ENCODE results near the gene PAX6.

The PAX6 gene

GRCh38 chr11:31826536-31827438 lies 15.7 kb upstream of the PAX6 start:
- no peak for DNase-seq (ENCODE audit: low read depth)
- no peak overlapping the region for H3K4me3 ChIP-seq (ENCODE audit: low read depth, low read length)
- TF ChIP-seq, protein P1, sequence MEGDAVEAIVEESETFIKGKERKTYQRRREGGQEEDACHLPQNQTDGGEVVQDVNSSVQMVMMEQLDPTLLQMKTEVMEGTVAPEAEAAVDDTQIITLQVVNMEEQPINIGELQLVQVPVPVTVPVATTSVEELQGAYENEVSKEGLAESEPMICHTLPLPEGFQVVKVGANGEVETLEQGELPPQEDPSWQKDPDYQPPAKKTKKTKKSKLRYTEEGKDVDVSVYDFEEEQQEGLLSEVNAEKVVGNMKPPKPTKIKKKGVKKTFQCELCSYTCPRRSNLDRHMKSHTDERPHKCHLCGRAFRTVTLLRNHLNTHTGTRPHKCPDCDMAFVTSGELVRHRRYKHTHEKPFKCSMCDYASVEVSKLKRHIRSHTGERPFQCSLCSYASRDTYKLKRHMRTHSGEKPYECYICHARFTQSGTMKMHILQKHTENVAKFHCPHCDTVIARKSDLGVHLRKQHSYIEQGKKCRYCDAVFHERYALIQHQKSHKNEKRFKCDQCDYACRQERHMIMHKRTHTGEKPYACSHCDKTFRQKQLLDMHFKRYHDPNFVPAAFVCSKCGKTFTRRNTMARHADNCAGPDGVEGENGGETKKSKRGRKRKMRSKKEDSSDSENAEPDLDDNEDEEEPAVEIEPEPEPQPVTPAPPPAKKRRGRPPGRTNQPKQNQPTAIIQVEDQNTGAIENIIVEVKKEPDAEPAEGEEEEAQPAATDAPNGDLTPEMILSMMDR (IDR thresholded peaks at IDR 0.05; ENCODE audit: low read depth, low read length, missing control alignments), result no peak

DNA sequence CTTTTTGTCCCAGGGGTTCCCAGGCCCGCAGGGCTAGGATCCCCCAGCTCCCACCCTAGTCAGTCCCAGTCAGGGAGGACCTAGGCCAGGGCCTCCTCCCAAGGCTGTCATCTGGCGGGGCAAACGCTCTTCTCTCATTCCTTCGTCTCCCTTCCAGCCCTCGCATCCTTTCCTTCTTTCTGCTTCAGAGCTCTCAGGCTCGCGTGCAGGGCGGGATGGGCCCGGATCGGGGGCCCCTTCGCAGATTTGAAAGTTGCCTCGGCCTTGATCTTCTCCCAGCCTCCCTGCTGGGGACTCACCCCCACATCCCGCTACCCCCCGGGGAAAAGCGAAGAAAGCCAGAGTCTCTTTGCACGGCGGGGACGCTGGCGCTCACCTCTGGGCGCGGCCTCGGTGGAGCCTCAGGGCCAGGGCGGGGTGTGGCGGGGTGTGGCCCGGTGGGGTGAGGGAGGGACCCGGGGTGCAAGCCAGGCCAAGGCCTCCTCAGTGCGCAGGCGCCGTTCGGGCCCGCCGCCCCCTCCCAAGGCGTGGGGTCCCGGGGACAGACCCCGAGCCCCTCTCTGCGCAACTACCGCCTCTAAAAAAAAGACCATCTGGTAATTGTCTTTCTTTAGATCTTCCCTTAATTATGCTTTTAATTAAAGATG lies 14.8 kb upstream of the PAX6 start:
- no peak for DNase-seq (ENCODE audit: low read depth)
- H3K4me3 ChIP-seq (ENCODE audit: low read depth, low read length), result no peak overlapping the region
- TF ChIP-seq, protein P1 (IDR thresholded peaks at IDR 0.05; ENCODE audit: low read depth, low read length, missing control alignments), result no peak

DNA sequence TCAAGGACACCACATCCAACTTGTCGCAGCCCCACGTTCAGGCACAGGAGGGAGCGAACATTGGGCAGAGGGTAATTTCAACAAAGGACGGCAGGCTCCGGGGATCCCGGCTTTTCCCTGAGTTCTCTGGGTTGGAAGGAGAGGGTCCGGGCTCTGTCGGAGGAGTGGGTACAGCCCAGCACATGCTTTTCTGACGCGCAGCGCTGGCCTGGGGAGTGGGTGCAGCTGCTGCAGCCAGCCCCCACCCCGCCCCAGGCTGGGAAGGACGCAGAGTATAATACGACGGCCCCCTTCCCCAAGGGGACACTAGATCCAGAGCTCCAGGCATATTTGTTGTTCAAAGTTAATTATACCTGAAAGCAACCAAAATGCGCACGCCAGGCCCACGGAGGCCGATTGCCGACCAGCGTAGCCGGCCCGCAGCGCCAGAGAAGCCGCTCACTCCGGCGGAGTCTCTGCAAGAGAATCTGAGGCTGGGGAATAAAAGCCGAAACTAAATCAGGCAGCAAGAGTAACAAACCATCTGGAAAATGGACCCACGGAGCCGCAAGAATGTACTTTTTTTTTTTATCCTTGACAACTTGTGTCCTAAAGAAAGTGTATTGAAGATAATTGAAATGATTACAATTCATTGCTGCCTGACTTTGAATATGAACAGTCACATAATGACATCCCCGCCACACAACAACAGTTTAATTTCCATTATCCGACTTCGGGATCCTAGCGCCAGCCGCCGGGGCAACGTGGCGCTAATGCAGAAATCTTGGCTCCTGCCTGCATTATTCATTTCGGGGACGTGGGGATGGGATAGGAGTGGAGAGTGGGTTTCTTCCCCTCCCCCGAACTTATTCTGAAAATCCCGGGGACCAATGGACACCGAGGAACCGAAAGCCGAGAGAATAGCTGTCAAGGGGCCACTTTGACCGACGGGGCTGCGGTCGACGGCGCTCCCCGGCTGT lies 14.0 kb upstream of the PAX6 start:
- DNase-seq (ENCODE audit: low read depth), result no peak
- H3K4me3 ChIP-seq (ENCODE audit: low read depth, low read length), result no peak overlapping the region
- TF ChIP-seq, protein P1 (IDR thresholded peaks at IDR 0.05; ENCODE audit: low read depth, low read length, missing control alignments), result no peak

GRCh38 chr11:31824332-31824878 lies 13.3 kb upstream of the PAX6 start:
- TF ChIP-seq, protein P1 (IDR thresholded peaks at IDR 0.05; ENCODE audit: low read depth, low read length, missing control alignments), result no peak
- DNase-seq (ENCODE audit: low read depth), result no peak
- no peak overlapping the region for H3K4me3 ChIP-seq (ENCODE audit: low read depth, low read length)

DNA sequence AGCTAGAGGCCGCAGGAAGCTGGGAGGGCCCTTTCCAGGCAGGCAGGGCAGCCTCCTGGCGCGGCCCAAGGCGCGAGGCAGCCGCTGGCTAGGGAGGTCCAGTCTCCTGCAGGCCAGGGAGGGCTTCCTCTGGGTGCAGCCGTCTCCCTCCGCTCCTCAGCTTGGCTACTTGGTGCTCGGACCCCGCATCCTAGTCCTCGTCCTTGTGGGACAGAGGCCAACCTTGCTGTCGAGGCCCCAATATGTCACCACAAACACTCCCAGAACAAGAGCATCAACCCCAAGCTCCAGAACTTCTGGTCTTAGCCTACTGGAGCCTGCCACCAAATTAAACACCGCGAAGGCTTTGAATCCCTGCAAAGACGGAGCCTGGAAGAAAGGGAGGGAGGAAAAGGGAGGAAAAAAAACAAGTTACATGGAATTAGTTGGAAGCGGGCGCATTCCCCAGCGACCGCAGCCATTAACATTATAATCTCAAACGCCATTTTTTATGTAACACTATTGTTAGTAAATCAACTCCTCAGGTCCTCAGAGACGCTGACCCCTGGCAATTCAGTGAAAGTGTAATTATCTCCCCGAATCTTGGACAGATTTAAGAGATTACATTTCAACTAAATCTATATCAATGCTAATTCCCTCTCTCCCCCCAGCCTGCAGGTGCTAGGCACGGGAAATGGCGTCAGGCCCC lies 12.7 kb upstream of the PAX6 start:
- TF ChIP-seq, protein P1 (IDR thresholded peaks at IDR 0.05; ENCODE audit: low read depth, low read length, missing control alignments), result no peak
- no peak overlapping the region for H3K4me3 ChIP-seq (ENCODE audit: low read depth, low read length)
- no peak for DNase-seq (ENCODE audit: low read depth)

Data from GM12864 (cell line).